ENCODE measurements around the gene SPTBN1.
A peak's percentile ranks its signal among the peaks of the same experiment; 100 is the strongest.

SPTBN1 gene

GRCh38 chr2:54615832-54616534, 159.9 kb downstream of the SPTBN1 start:
- no peak overlapping the region for H4K91ac ChIP-seq (ENCODE audit: low read depth, low read length)
- no peaks in the 10 kb centered on the region for H3K27me3 ChIP-seq (ENCODE audit: insufficient read depth, low read length)
- H3K9ac ChIP-seq (ENCODE audit: low read length), result no peak overlapping the region
- H2BK12ac ChIP-seq (ENCODE audit: low read length), result no peak overlapping the region
- H3K18ac ChIP-seq (ENCODE audit: low read length), result no peak overlapping the region
- H3K27ac ChIP-seq (ENCODE audit: low read depth, low read length), result no peak overlapping the region
- H3K4me1 ChIP-seq (ENCODE audit: control insufficient read depth in 1 of 2, insufficient read depth in 2 of 2, low read length in 2 of 2), result no peaks in the 10 kb centered on the region
- H3K4me2 ChIP-seq (ENCODE audit: low read length), result no peak overlapping the region
- no peaks in the 10 kb centered on the region for H3K79me2 ChIP-seq (ENCODE audit: control insufficient read depth, insufficient read depth, low read length, poor library complexity)
- no peaks in the 10 kb centered on the region for H3K9me3 ChIP-seq (ENCODE audit: insufficient read depth, low read depth, low read length)
- H2AFZ ChIP-seq (ENCODE audit: insufficient read depth, low read length, poor library complexity), result no peak overlapping the region
- no CpG with 5 or more reads among the region's 5 CpGs for WGBS (ENCODE audit: extremely low coverage, insufficient coverage, insufficient read length)
- no peak for DNase-seq
- peaks cover 19 to 31% of the 10 kb centered on the region in 2 experiments for H3K36me3 ChIP-seq (ENCODE audit: control insufficient read depth in 1 of 2, insufficient read depth in 2 of 2, low read length in 2 of 2)
- H2BK120ac ChIP-seq (ENCODE audit: insufficient read depth, low read length, poor library complexity), result no peak overlapping the region
- no peak overlapping the region for H3K14ac ChIP-seq (ENCODE audit: low read length)
- H3K4me3 ChIP-seq (ENCODE audit: low read depth, low read length), result no peak overlapping the region
- no peak overlapping the region for H4K12ac ChIP-seq (ENCODE audit: low read depth, low read length)
- no peak overlapping the region for H3K4ac ChIP-seq (ENCODE audit: low read depth, low read length)
- no peak overlapping the region for H4K8ac ChIP-seq (ENCODE audit: low read depth, low read length)
- no peak overlapping the region for H3K23ac ChIP-seq (ENCODE audit: low read length)
- H3K79me1 ChIP-seq (ENCODE audit: low read length), result no peaks in the 10 kb centered on the region
- H2BK5ac ChIP-seq (ENCODE audit: low read depth, low read length, poor library complexity), result no peak overlapping the region
- no peak overlapping the region for H2AK5ac ChIP-seq (ENCODE audit: low read length)

DNA sequence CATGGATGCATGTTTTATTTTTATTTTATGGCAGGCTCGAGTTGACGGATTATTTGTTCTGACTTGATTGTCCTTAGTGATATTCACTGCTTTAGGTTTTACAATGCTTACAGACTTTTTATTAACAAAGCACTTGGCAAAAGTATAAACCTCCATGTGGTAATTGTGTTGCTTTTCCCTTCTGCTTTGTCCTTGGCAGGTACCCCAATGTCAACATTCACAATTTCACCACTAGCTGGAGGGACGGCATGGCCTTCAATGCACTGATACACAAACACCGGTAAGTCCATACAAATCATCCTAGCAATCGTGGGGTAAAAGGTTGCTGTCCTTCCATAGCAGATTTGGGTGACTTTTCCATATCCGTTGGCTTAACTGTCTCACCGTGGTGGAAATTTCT, 161.3 kb downstream of the SPTBN1 start:
- Histone ChIP-seq H3K9me3 (ENCODE audit: insufficient read depth, low read depth, low read length) (no peaks in the 10 kb centered on the region), H3K9ac (ENCODE audit: low read length) (no peak overlapping the region), H2BK5ac (ENCODE audit: low read depth, low read length, poor library complexity) (no peak overlapping the region), H3K27me3 (ENCODE audit: insufficient read depth, low read length) (no peaks in the 10 kb centered on the region), H4K8ac (ENCODE audit: low read depth, low read length) (no peak overlapping the region), H3K27ac (ENCODE audit: low read depth, low read length) (no peak overlapping the region), H3K4me3 (ENCODE audit: low read depth, low read length) (no peak overlapping the region), H3K36me3 (ENCODE audit: control insufficient read depth in 1 of 2, insufficient read depth in 2 of 2, low read length in 2 of 2) (peaks cover 16 to 39% of the 10 kb centered on the region in 2 experiments), H4K12ac (ENCODE audit: low read depth, low read length) (no peak overlapping the region), H4K91ac (ENCODE audit: low read depth, low read length) (no peak overlapping the region), H3K79me1 (ENCODE audit: low read length) (no peaks in the 10 kb centered on the region), H2AFZ (ENCODE audit: insufficient read depth, low read length, poor library complexity) (no peak overlapping the region), H3K4me2 (ENCODE audit: low read length) (no peak overlapping the region), H3K4ac (ENCODE audit: low read depth, low read length) (no peak overlapping the region), H3K79me2 (ENCODE audit: control insufficient read depth, insufficient read depth, low read length, poor library complexity) (no peaks in the 10 kb centered on the region), H3K4me1 (ENCODE audit: control insufficient read depth in 1 of 2, insufficient read depth in 2 of 2, low read length in 2 of 2) (no peaks in the 10 kb centered on the region), H2AK5ac (ENCODE audit: low read length) (no peak overlapping the region), H3K23ac (ENCODE audit: low read length) (peak overlapping the region; percentile 67), H2BK12ac (ENCODE audit: low read length) (no peak overlapping the region), H3K18ac (ENCODE audit: low read length) (no peak overlapping the region), H2BK120ac (ENCODE audit: insufficient read depth, low read length, poor library complexity) (no peak overlapping the region), H3K14ac (ENCODE audit: low read length) (no peak overlapping the region)
- WGBS (ENCODE audit: extremely low coverage, insufficient coverage, insufficient read length), result no CpG with 5 or more reads among the region's 7 CpGs
- no peak for DNase-seq

DNA sequence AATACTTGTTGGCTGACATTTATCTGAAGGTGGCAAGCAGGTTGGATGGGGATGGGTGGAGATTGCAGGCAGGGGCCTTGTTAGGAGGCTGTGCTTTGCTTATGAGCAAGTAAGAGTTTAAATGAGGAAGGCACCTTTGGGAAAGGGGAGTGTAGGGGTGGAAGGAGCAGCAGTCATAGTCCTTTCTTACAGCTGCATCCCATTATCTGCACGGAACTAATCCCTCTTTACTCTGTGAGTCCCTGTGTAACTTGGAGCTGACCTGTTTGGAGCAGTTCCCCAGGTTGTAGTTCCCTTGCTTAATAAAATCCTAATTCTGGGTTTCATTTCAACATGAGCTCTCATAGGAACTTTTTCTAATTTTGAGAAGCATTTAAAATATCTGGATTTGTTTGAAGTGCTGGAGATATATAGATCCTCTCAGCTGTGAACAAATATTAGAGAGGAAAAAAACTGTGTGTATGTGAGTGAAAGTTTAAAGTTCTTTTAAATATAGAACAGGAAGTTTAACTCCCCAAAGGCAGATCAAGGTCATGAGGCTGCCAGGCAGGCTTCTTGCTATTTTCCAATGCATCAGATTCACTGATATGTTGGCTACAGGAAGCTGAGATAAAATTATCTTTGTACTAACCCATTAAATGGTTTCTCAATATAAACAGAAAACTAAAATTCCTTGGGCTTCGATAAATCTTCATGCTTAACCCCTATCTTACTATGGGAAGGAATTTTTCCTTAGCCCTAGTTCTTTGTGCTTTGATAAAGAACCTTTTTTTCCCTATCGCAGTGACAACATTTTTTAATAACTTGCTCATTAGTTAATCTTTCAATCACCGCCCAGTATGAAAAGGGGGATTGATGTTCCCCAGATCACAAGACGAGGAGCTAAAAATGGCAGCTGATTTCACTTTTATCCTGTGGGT, 162.8 kb downstream of the SPTBN1 start:
- no peak overlapping the region for H3K9ac ChIP-seq (ENCODE audit: low read length)
- no peaks in the 10 kb centered on the region for H3K9me3 ChIP-seq (ENCODE audit: insufficient read depth, low read depth, low read length)
- no peak overlapping the region for H3K14ac ChIP-seq (ENCODE audit: low read length)
- H2AFZ ChIP-seq (ENCODE audit: insufficient read depth, low read length, poor library complexity), result no peak overlapping the region
- no peak overlapping the region for H2AK5ac ChIP-seq (ENCODE audit: low read length)
- H2BK12ac ChIP-seq (ENCODE audit: low read length), result no peak overlapping the region
- no peaks in the 10 kb centered on the region for H3K79me1 ChIP-seq (ENCODE audit: low read length)
- H2BK120ac ChIP-seq (ENCODE audit: insufficient read depth, low read length, poor library complexity), result no peak overlapping the region
- no peak overlapping the region for H2BK5ac ChIP-seq (ENCODE audit: low read depth, low read length, poor library complexity)
- H3K18ac ChIP-seq (ENCODE audit: low read length), result no peak overlapping the region
- H3K23ac ChIP-seq (ENCODE audit: low read length), result peak overlapping the region; percentile 85
- no peaks in the 10 kb centered on the region for H3K27me3 ChIP-seq (ENCODE audit: insufficient read depth, low read length)
- H3K27ac ChIP-seq (ENCODE audit: low read depth, low read length), result no peak overlapping the region
- no peaks in the 10 kb centered on the region for H3K4me1 ChIP-seq (ENCODE audit: control insufficient read depth in 1 of 2, insufficient read depth in 2 of 2, low read length in 2 of 2)
- H3K4ac ChIP-seq (ENCODE audit: low read depth, low read length), result no peak overlapping the region
- no peak overlapping the region for H3K4me3 ChIP-seq (ENCODE audit: low read depth, low read length)
- no peak overlapping the region for H4K91ac ChIP-seq (ENCODE audit: low read depth, low read length)
- H3K79me2 ChIP-seq (ENCODE audit: control insufficient read depth, insufficient read depth, low read length, poor library complexity), result no peaks in the 10 kb centered on the region
- no CpG with 5 or more reads among the region's 5 CpGs for whole genome bisulfite sequencing (ENCODE audit: extremely low coverage, insufficient coverage, insufficient read length)
- H4K8ac ChIP-seq (ENCODE audit: low read depth, low read length), result no peak overlapping the region
- no peak overlapping the region for H3K4me2 ChIP-seq (ENCODE audit: low read length)
- H3K36me3 ChIP-seq (ENCODE audit: control insufficient read depth in 1 of 2, insufficient read depth in 2 of 2, low read length in 2 of 2), result peaks cover 16 to 41% of the 10 kb centered on the region in 2 experiments
- H4K12ac ChIP-seq (ENCODE audit: low read depth, low read length), result no peak overlapping the region
- DNase-seq, result no peak

- Histone ChIP-seq H3K18ac (ENCODE audit: low read length) (no peak overlapping the region), H3K36me3 (ENCODE audit: control insufficient read depth in 1 of 2, insufficient read depth in 2 of 2, low read length in 2 of 2) (peaks cover 14 to 44% of the 10 kb centered on the region in 2 experiments), H3K27me3 (ENCODE audit: insufficient read depth, low read length) (no peaks in the 10 kb centered on the region), H2AFZ (ENCODE audit: insufficient read depth, low read length, poor library complexity) (no peak overlapping the region), H3K4me2 (ENCODE audit: low read length) (no peak overlapping the region), H3K9me3 (ENCODE audit: insufficient read depth, low read depth, low read length) (no peaks in the 10 kb centered on the region), H3K79me2 (ENCODE audit: control insufficient read depth, insufficient read depth, low read length, poor library complexity) (no peaks in the 10 kb centered on the region), H3K79me1 (ENCODE audit: low read length) (no peaks in the 10 kb centered on the region), H2BK12ac (ENCODE audit: low read length) (no peak overlapping the region), H3K9ac (ENCODE audit: low read length) (no peak overlapping the region), H3K4me3 (ENCODE audit: low read depth, low read length) (no peak overlapping the region), H3K14ac (ENCODE audit: low read length) (no peak overlapping the region), H2BK5ac (ENCODE audit: low read depth, low read length, poor library complexity) (no peak overlapping the region), H4K8ac (ENCODE audit: low read depth, low read length) (no peak overlapping the region), H3K4me1 (ENCODE audit: control insufficient read depth in 1 of 2, insufficient read depth in 2 of 2, low read length in 2 of 2) (no peaks in the 10 kb centered on the region), H3K27ac (ENCODE audit: low read depth, low read length) (no peak overlapping the region), H3K4ac (ENCODE audit: low read depth, low read length) (no peak overlapping the region), H3K23ac (ENCODE audit: low read length) (no peak overlapping the region), H4K91ac (ENCODE audit: low read depth, low read length) (no peak overlapping the region), H2BK120ac (ENCODE audit: insufficient read depth, low read length, poor library complexity) (no peak overlapping the region), H4K12ac (ENCODE audit: low read depth, low read length) (no peak overlapping the region), H2AK5ac (ENCODE audit: low read length) (no peak overlapping the region)
- peak in 1 of 2 donors; percentile 48 for DNase-seq
- no CpG with 5 or more reads among the region's 9 CpGs for WGBS (ENCODE audit: extremely low coverage, insufficient coverage, insufficient read length)
Observed at GRCh38 chr2:54619660-54620231, 163.6 kb downstream of the SPTBN1 start.
